Skeletal muscle satellite cell (primary cell): ENCODE data around the gene KLHL2. TPM values are rescaled to one million over a fixed set of nuclear protein-coding genes. Genes with fewer than 3 reads are reported as not detected.

Source experiments
- H3K27me3 ChIP-seq: 2 replicates; pipeline ENCODE4 v1.7.0; 2013; ENCODE audit warnings: low read length; ENCODE audit not compliant: control insufficient read depth, insufficient read depth
- H3K36me3 ChIP-seq: 2 replicates; pipeline ENCODE4 v1.7.0; 2013; ENCODE audit warnings: mild to moderate bottlenecking, control low read depth, low read length; ENCODE audit not compliant: insufficient read depth
- H3K4me1 ChIP-seq: 2 replicates; pipeline ENCODE4 v1.7.0; 2013; ENCODE audit warnings: low read length; ENCODE audit not compliant: control insufficient read depth, insufficient read depth
- H3K4me2 ChIP-seq: 2 replicates; pipeline ENCODE4 v1.7.0; 2013; ENCODE audit warnings: mild to moderate bottlenecking, low read length
- H3K4me3 ChIP-seq: 2 replicates; pipeline ENCODE4 v1.7.0; 2013; ENCODE audit warnings: low read length
- H3K9ac ChIP-seq: 2 replicates; pipeline ENCODE4 v1.7.0; 2013; ENCODE audit warnings: mild to moderate bottlenecking, low read depth, low read length, moderate library complexity
- H3K9me3 ChIP-seq: replicated peaks from 2 replicates; pipeline ENCODE4 v1.7.0; 2013; ENCODE audit warnings: mild to moderate bottlenecking, control low read depth, low read length
- small RNA-seq: library from RNA; depleted of rRNA; stranded (forward); fragments of <200 nt; gene quantifications from one replicate; pipeline ENCODE3, GENCODE V24; 2012

KLHL2 gene

GRCh38 chr4:165361810-165362209, 154.4 kb downstream of the KLHL2 start:
- H3K4me2 ChIP-seq, result no peak overlapping the region
- no peak overlapping the region for H3K4me3 ChIP-seq
- no peaks in the 10 kb centered on the region for H3K36me3 ChIP-seq
- no peaks in the 10 kb centered on the region for H3K9me3 ChIP-seq
- no peak overlapping the region for H3K9ac ChIP-seq
- H3K27me3 ChIP-seq, result no peaks in the 10 kb centered on the region
- H3K4me1 ChIP-seq, result peaks cover 10% of the 10 kb centered on the region

DNA sequence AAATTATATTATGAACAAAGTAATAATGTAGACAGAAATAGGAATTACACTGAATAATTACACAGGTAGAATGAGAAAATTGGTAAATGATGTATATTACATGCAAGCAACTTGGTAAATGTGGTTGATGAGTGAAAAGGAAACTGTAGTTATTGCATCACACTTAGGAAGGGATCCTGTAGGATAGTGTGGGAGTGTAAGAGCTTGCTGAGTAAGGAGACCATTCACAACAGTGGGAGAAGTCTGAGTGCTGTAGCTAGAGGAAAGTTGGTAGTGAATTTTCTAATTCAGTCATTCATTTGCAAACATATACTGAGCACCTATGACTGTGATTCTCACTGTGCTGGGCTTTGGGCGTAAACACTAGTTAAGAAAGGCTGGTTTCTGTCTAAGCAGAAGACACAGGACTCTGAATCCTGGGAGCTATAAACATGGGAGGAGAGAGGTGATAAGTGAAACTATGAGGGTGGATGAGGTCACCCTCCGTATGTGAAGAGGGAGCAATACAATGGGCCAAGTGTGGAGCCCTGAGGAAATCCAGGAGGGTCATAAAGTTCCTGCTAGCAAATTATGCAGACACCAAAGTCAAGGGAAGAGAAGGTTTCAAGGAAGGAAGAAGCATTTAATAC, 157.2 kb downstream of the KLHL2 start:
- Histone ChIP-seq H3K27me3 (no peaks in the 10 kb centered on the region), H3K4me1 (peaks cover 5% of the 10 kb centered on the region), H3K9ac (no peak overlapping the region), H3K4me2 (no peak overlapping the region), H3K4me3 (no peak overlapping the region), H3K9me3 (no peaks in the 10 kb centered on the region), H3K36me3 (no peaks in the 10 kb centered on the region)

- H3K4me1 ChIP-seq, result no peaks in the 10 kb centered on the region
- no peaks in the 10 kb centered on the region for H3K9me3 ChIP-seq
- H3K9ac ChIP-seq, result no peak overlapping the region
- no peaks in the 10 kb centered on the region for H3K27me3 ChIP-seq
- no peak overlapping the region for H3K4me2 ChIP-seq
- no peaks in the 10 kb centered on the region for H3K36me3 ChIP-seq
- no peak overlapping the region for H3K4me3 ChIP-seq
Measured at GRCh38 chr4:165367040-165367439, 159.7 kb downstream of the KLHL2 start.

- no peaks in the 10 kb centered on the region for H3K9me3 ChIP-seq
- H3K36me3 ChIP-seq, result no peaks in the 10 kb centered on the region
- H3K27me3 ChIP-seq, result no peaks in the 10 kb centered on the region
- no peaks in the 10 kb centered on the region for H3K4me1 ChIP-seq
- no peak overlapping the region for H3K4me3 ChIP-seq
- H3K9ac ChIP-seq, result no peak overlapping the region
- H3K4me2 ChIP-seq, result no peak overlapping the region
Measured at GRCh38 chr4:165368114-165368513, 160.8 kb downstream of the KLHL2 start.

DNA sequence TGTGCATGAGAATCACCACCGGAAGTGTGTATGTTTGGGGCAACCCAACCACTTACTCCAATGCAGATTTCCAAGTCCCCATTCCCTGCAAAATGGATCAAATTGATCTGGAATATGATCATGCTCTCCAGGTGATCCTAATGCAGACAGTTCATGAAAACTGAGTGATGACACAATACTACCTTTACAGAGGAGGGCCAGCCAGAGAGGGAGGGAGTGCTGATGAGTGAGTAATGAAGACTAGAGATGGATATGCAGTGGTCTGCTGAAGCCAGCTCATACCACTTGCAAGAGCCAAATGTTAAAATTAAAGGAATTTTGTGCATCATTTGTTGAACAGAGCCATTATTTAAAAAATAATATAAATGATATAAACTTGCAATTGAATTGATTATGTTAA, 161.2 kb downstream of the KLHL2 start:
- H3K4me1 ChIP-seq, result no peaks in the 10 kb centered on the region
- no peak overlapping the region for H3K4me3 ChIP-seq

GRCh38 chr4:165369522-165369921, 162.2 kb downstream of the KLHL2 start:
- no peaks in the 10 kb centered on the region for H3K36me3 ChIP-seq
- no peak overlapping the region for H3K4me2 ChIP-seq
- H3K9me3 ChIP-seq, result no peaks in the 10 kb centered on the region
- no peak overlapping the region for H3K9ac ChIP-seq
- no peaks in the 10 kb centered on the region for H3K27me3 ChIP-seq
- no peaks in the 10 kb centered on the region for H3K4me1 ChIP-seq
- H3K4me3 ChIP-seq, result no peak overlapping the region

More for the DNA sequence above, 161.2 kb downstream of the KLHL2 start:
- no peaks in the 10 kb centered on the region for H3K36me3 ChIP-seq
- H3K4me2 ChIP-seq, result no peak overlapping the region
- no peaks in the 10 kb centered on the region for H3K27me3 ChIP-seq
- no peaks in the 10 kb centered on the region for H3K9me3 ChIP-seq
- no peak overlapping the region for H3K9ac ChIP-seq

- Histone ChIP-seq H3K27me3 (no peaks in the 10 kb centered on the region), H3K36me3 (no peaks in the 10 kb centered on the region), H3K4me2 (no peak overlapping the region), H3K9me3 (no peaks in the 10 kb centered on the region), H3K9ac (no peak overlapping the region), H3K4me3 (no peak overlapping the region), H3K4me1 (no peaks in the 10 kb centered on the region)
Measured at GRCh38 chr4:165370530-165370929, 163.2 kb downstream of the KLHL2 start.

Small RNA genes lying within 50 kb of the gene (small RNA-seq; reads per million reads assigned to genes)
- gene RNU4-87P, result not detected
